Retinal pigment epithelial cell (primary cell): ENCODE results near the gene ADAR.

Experiments
- DNase-seq: peaks from one replicate; pipeline ENCODE4 v3.0.0-alpha.2; 2010; ENCODE audit warnings: low read depth
- H3K4me3 ChIP-seq: 2 replicates; pipeline ENCODE4 v1.5.1; 2011; ENCODE audit warnings: mild to moderate bottlenecking, low read length, control low read depth, moderate library complexity
- CTCF ChIP-seq: conservative IDR thresholded peaks from 2 replicates; pipeline ENCODE4 v1.5.1; 2011; ENCODE audit warnings: low read depth, low read length, control low read depth, inconsistent platforms

The ADAR gene

DNA sequence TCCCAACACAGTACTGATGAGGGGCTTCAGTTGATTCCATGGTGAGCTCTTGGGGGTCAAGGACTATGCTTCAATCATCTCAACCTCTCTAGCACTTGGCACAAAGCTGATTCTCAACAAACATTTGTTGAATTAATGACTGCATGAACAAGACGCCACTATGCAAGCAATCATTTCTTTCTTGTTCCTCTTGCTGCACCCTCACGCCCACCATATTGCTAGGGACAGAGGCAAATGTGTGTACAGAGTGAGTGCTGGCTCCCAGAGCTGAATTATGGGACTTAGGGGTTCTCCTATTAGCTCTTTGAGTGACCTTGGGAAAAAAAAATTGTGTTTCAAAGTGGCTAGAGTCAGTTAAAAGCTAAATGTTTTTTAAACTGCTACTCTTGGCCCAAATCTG, 2.5 kb downstream of the ADAR start:
- DNase-seq = no peak
- no peak for TF ChIP-seq CTCF
- H3K4me3 ChIP-seq = no peak overlapping the region

- no peak overlapping the region for H3K4me3 ChIP-seq
- no peak for DNase-seq
- TF ChIP-seq CTCF = no peak
These were observed 4.7 kb downstream of the ADAR start for GRCh38 chr1:154603317-154603716.

- no peak for DNase-seq
- TF ChIP-seq CTCF = no peak
- no peak overlapping the region for H3K4me3 ChIP-seq
These were observed 8.3 kb downstream of the ADAR start for GRCh38 chr1:154599658-154600057.

DNA sequence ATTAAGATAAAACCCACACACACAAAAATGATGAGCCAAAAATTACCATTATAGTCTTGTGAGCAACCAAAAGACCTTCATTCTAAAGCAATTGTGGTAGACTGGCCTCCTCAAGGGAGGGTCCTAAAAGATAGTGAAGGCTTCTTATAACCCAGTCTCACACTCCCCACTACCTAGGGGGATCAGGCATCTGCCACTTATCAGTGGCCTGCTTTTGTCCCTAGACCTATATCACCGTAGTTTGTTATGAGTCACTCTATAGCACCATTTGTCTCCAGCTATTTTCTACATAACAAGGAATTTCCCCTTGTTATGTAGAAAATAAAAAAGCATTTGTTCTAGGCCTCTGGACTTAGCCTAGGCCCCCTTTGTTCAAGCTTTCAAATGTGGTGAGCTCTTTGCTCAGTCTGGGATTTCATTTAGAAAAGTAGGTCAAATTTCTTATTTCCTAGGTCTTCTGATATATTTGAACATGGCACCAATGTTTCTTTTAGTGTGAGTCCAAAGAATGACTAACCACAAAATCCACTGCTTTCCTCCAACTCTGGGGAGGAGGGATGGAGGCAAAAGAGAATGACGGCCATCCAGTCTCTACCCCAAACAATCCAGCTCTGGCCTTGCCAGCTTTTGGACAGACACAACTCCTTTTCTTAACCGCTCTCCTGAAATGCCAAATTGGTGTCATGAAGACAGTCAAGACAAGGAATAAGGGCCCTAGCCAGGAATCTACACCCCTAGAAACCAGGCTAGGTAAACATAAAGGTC, 8.9 kb downstream of the ADAR start:
- no peak for TF ChIP-seq CTCF
- DNase-seq = no peak
- H3K4me3 ChIP-seq = no peak overlapping the region

- no peak for DNase-seq
- TF ChIP-seq CTCF = no peak
These were observed 12.4 kb downstream of the ADAR start for GRCh38 chr1:154595621-154596020.

DNA sequence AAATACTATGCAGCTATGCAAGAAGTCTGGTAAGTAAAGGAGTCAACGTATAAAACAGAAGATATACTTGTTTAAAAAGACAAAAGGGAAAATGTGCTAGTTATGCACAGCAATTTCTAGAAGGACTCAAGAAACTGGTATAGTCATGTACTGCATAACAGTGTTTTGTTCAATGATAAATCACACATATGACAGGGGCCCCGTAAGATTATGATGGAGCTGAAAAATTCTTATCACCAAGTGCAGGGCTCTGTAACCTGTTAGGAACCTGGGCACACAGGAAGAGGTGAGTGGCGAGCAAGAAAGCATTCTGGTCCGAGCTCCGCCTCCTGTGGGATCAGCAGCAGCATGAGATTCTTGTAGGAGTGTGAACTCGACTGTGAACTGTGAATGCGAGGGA, 13.2 kb downstream of the ADAR start:
- DNase-seq = no peak
- H3K4me3 ChIP-seq = no peak overlapping the region
- no peak for TF ChIP-seq CTCF

More at GRCh38 chr1:154595621-154596020, 12.4 kb downstream of the ADAR start:
- H3K4me3 ChIP-seq = no peak overlapping the region

GRCh38 chr1:154593390-154593789, 14.6 kb downstream of the ADAR start:
- DNase-seq = no peak
- no peak for TF ChIP-seq CTCF
- H3K4me3 ChIP-seq = no peak overlapping the region
